GM19468 (cell line): Measurements from ENCODE around the gene SFMBT2.
"Not testable (repeated sequence)": the region's sequence is repeated elsewhere in the genome, so short reads cannot be mapped to it uniquely, and the experiment has no call there.

ENCODE experiments used
- ATAC-seq: cut with Tn5 transposase; IDR thresholded peaks from one replicate; pipeline ENCODE4 v1.9.1; 2021; ENCODE audit warnings: mild to moderate bottlenecking, moderate library complexity, moderate number of reproducible peaks; ENCODE audit not compliant: unreplicated experiment; ENCODE audit errors: extremely low read depth

The SFMBT2 gene

DNA sequence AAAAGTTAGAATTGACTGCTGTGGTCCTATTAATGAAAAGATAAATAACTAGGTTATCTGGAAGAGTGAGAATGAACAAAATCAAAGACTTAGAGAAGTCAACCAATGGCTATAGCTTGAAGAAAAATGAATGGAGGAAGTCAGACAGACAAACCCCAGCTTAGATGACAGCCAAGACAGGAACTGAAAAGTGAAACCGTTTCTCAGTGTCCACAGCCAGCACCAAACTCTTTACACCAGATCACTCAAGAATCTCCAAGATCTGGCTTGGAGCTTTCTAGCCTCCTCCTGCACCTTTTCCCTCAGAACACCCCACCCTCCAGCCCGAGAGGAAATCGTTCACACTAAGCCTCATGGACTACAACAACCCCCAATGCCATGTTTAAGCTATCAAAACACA, 167.0 kb downstream of the SFMBT2 start:
- ATAC-seq, result peak; percentile 40

DNA sequence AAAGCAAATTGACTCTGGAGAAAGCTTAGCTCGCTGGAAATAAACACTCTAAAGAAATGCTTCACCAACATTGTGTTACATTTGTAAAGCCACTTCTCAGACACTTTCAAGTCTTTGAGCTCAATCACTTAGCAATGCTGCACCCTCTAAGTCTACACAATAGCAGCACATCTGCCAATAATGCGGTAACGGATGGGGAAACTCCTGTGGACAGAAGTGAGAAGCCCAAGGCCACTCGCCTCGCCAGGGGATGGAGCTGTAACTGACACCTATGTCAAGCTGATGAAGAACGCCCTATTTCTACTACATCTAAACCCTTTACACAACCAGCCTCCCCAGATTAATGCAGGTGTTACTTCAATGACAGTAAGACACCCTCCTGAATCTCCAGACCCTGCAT, 167.7 kb downstream of the SFMBT2 start:
- no peak for ATAC-seq

GRCh38 chr10:7239312-7239985, 171.4 kb downstream of the SFMBT2 start:
- ATAC-seq, result no peak

DNA sequence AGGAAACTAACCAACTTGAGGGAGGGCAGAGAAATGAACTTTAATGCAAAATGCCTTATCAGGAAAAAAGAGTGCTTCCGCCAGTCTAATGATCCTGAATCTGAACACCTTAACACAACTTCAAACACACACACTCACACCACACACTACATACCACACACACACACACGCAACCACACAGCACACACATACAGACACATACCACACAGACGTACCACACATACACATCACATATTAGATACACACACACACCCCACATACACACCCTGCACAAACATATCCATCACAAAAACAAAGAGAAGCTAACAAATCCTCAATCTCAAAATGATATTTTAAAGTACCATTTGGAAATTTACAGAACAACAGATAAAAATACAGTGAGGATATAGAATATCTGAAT, 175.5 kb downstream of the SFMBT2 start:
- ATAC-seq, result no peak

DNA sequence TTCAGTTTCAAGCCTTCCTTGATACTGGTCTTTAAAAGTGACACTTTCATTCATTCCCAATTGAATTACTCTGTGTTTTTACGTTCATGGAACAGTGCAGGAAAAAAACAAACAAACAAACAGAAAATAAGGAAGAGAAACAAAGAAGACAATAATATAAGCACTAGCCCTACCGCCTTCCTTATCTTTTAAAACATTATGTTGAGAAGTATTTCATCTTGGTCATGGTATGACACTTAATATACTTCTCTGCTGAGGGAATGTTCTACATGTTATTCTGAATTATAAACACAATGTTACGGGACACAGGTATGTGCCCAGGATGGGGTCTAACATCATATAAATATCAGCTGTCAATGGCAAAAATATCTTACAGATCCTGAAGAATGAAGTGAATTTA, 176.7 kb downstream of the SFMBT2 start:
- ATAC-seq, result no peak

GRCh38 chr10:7233259-7233991, 177.4 kb downstream of the SFMBT2 start:
- no peak for ATAC-seq

DNA sequence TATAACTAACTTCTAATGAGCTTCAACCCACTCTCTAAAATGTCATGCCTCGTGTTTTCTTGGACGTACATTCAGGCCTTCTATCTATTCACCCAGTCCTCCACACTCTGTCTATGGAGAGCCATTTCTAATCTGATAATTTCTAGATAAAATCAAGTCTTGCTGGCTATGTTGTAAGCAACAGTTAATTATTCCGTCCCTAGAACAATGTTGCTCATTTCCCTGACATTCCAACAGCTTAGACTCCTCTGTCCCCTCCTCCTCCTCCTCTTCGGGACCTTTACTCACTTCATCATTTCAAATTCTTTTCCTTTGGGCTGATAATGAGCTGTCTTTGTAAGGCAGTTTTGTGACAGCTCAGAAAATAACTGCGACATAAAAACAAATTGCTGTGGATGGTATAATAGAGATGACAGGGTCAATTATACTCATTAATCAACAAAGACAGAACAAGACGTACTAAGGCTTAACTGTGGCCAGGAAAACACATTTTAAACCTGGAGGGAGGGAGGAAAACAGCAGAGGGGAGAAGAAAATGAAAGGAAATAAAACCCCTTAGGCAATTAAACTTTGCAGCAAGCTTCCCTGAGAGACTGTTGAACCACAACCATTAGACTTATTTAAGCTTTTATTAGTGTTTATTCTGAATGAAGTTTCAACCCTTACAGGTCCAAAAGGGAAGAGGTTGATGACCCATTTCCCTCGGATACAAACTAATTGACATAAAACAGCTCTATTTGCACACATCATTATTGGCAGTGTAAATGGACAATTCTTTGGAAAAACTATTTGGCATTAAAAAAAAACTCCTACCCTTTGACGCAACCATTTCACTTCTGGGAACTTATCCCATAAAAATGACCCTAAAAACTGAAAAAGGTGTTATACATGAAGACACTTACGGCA, 179.1 kb downstream of the SFMBT2 start:
- no peak for ATAC-seq

DNA sequence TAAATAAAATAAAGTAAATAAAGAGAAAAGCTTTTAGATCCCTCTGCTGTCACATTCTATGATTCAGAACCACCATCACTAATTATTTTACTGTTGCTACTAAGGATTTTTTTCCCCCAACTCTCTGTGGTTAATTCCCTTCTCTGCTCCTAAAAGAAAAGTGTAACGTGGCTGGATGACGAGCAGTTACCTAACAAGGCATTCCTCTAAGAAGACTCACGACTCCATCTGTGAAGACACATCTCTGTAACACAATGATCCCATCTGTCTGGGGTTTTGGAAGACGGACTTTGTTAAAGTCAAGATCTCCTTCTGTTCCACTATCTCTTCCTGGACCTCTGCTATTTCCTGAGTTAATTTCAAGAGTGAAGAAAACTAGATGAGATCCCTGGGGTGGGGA, 179.9 kb downstream of the SFMBT2 start:
- ATAC-seq, result no peak

DNA sequence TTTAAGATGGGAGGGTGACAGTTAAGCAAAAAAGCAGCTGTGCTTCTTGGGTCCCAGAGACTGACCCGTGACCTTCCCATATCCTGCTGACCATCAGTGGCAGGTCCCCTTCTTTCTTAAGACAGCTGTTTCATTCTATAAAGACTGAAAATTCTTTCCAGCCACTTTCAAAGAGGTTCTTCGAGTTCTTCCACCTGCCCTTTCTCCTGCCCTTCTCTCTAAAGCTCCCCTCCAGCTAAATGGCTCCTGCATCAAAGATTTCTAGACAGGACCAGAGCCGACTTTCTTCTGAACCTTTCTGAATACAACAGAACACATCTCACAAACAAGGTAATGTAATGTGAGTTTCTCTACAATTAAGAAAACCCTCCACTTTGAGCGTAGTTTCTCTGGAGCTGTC, 180.8 kb downstream of the SFMBT2 start:
- ATAC-seq, result no peak

DNA sequence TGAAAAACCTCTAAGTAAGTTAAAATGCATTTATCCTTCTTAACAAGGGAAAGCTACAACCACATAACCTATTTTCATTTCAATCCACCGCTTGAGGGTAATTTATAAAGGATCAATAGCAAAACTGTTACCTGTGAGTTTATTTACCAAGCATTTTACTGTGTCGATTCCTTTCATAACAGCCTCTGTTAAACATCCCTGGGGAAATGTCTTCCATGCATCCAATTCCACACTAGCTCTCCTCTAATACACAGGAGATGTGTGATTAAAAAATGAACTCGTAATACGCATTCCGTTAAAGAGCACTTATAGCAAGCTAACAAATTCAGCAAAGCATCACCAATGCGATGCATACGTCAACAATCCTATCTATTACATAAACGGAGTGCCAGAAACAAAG, 185.7 kb downstream of the SFMBT2 start:
- ATAC-seq, result no peak

GRCh38 chr10:7218968-7219367, 191.9 kb downstream of the SFMBT2 start:
- ATAC-seq, result no peak

DNA sequence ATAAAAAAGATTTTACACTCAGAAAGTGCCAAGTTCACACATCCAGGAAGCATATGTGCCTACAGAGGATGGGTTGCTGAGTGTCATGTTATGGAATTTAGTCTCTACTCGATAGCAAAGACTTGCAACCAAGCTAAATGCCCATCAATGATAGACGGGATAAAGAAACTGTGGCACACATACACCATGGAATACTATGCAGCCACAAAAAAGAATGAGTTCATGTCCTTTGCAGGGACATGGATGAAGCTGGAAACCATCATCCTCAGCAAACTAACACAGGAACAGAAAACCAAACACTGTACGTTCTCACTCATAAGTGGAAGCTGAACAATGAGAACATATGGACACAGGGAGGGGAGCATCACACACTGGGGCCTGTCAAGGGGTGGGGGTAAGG, 198.1 kb downstream of the SFMBT2 start:
- ATAC-seq, result not testable (repeated sequence)

- ATAC-seq, result no peak
Measured at GRCh38 chr10:7211857-7212577, 198.8 kb downstream of the SFMBT2 start.

DNA sequence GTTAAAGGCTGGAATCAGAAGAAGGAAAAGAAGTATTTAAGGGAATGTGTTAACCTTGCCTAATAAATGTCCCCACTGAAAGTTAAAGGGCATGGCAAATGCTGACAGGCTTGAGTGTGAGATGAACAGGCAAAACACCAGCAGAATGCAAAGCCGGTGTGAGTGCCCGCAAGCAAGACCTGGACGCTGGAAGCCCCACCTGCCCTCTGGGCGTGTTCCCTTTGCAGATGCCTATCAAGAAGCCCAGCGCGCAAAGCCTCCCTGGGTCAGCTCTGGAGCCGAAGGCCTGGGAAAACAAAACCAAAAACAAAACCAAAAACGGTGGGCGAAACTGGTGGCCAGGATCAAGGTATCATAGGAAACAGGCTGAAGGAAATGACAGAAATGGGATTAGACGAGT, 200.3 kb downstream of the SFMBT2 start:
- ATAC-seq, result no peak

GRCh38 chr10:7209458-7209857, 201.4 kb downstream of the SFMBT2 start:
- no peak for ATAC-seq

DNA sequence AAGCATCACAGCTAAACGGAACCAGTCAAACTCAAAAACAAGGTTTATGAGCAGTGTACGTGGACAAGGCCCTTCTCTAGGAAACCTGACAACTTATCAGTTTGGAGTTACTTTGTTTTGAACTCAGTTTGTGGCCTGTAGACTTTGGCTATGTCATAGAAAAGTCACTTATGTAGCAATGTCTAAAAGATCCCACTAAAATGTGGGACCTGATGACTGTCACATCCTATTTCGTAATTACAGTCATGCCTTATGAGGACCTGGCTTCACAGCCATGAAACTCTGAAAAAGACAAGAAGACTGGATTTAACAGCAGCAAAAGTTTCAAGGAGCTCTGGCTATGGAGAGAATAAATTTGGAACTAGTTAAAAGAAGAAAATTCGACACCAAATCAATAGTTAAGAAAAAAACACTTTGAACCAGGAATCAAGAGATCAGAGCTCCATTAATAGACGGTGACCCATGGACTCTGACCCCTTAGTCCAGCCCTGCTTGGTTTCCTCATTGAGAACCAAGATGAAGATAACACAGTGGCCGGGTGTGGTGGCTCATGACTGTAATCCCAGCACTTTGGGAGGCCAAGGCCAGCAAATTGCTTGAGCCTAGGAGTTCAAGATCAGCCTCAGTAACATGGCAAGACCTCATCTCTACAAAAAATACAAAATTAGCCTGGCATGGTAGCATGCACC, 204.3 kb downstream of the SFMBT2 start:
- no peak for ATAC-seq

GRCh38 chr10:7205656-7206055, 205.2 kb downstream of the SFMBT2 start:
- no peak for ATAC-seq

DNA sequence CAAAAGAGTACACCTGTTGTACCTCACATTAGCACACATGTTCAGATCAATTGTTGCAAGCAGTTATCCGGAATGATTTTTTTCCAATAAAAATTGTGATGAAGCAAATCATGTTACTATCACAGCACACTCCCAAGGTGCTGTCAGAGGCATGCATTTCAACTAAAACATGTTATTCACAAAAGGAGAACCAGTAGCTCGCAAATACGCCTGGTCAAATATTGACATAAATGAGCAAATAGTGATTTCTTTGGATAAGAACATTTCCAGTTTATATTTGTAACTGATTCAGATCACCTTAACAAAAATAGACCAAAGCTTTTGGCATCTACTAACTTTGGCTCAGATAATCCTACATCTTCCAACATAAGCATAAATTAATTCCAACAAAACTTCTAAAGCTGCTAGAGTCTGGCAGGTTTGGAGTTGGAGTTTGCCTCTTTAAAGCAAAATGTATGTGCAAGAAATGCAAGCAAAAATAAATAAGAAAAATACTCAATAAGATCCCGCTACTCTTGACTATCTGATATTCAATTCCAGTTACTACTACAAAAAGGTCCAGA, 208.0 kb downstream of the SFMBT2 start:
- ATAC-seq, result no peak

- ATAC-seq, result no peak
Measured at GRCh38 chr10:7199152-7199760, 211.6 kb downstream of the SFMBT2 start.
